Right atrium auricular region (tissue), 2 donors: ENCODE results near the gene ASB4. TPM values are rescaled to one million over a fixed set of nuclear protein-coding genes. Genes with fewer than 3 reads are reported as not detected.

Experiments
- DNase-seq: peaks from one replicate; pipeline ENCODE4 v3.0.0-alpha.2; 2019; ENCODE audit warnings: low spot score
- H3K27ac ChIP-seq, 2 donors: fragments of 200-600 bp; sonication (generic); 1 replicate in 1 of 2; 2 replicates in 1 of 2; pipeline ENCODE4 v1.5.1; 2016 to 2019
- H3K27me3 ChIP-seq, 2 donors: fragments of 200-600 bp; sonication (generic); one replicate each; pipeline versions ENCODE4 v1.5.1 to v1.6.0; 2017 to 2019
- H3K36me3 ChIP-seq: fragments of 200-600 bp; sonication (generic); one replicate; pipeline ENCODE4 v1.5.1; 2016
- H3K4me1 ChIP-seq, 2 donors: fragments of 200-600 bp; sonication (generic); one replicate each; pipeline versions ENCODE4 v1.5.1 to v1.6.0; 2017 to 2019
- H3K4me3 ChIP-seq, 2 donors: fragments of 200-600 bp; sonication (generic); 1 replicate in 1 of 2; 2 replicates in 1 of 2; pipeline ENCODE4 v1.5.1; 2017 to 2019; ENCODE audit warnings: mild to moderate bottlenecking in 1 of 2, moderate library complexity in 1 of 2
- H3K9me3 ChIP-seq, 2 donors: fragments of 200-600 bp; sonication (generic); one replicate each; pipeline ENCODE4 v1.5.1; 2019
- total RNA-seq, 2 donors: library from RNA; depleted of rRNA; stranded (reverse); fragments of >200 nt; gene quantifications; one replicate each; pipeline ENCODE4 v1.1.0, GENCODE V29; 2016
- TF ChIP-seq, protein P1 (sequence below), 2 donors: fragments of 200-600 bp; sonication (generic); IDR thresholded peaks; one replicate each; pipeline ENCODE4 v1.5.1; 2019; ENCODE audit warnings: antibody characterized with exemption in 2 of 2

ASB4 gene
- total RNA-seq, 2 donors from 2014 or later, result 1.5 to 4.6 TPM

DNA sequence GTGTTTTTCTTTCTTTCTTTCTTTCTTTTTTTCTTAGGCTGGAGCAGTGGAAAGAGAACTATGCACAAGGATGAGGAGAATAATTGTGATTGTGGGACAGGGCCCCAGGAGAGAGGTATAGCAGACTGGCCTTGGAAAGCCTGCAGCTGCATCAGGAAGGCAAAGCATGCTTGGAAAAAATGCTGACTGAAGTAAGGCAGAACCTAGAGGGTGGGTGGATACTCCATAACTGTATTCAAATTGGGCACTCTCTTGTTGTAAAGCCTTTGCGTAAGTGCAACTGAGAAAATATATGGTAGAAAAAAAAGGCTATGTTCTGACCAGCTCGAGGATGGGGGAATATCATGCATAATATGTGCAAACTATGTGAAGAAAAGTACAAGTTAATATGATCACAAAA, 71.0 kb downstream of the ASB4 start:
- no peaks in the 10 kb centered on the region for H3K4me1 ChIP-seq
- no peak for DNase-seq
- TF ChIP-seq, protein P1, sequence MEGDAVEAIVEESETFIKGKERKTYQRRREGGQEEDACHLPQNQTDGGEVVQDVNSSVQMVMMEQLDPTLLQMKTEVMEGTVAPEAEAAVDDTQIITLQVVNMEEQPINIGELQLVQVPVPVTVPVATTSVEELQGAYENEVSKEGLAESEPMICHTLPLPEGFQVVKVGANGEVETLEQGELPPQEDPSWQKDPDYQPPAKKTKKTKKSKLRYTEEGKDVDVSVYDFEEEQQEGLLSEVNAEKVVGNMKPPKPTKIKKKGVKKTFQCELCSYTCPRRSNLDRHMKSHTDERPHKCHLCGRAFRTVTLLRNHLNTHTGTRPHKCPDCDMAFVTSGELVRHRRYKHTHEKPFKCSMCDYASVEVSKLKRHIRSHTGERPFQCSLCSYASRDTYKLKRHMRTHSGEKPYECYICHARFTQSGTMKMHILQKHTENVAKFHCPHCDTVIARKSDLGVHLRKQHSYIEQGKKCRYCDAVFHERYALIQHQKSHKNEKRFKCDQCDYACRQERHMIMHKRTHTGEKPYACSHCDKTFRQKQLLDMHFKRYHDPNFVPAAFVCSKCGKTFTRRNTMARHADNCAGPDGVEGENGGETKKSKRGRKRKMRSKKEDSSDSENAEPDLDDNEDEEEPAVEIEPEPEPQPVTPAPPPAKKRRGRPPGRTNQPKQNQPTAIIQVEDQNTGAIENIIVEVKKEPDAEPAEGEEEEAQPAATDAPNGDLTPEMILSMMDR (IDR thresholded peaks at IDR 0.05), result no peak

GRCh38 chr7:95558864-95559263, 73.1 kb downstream of the ASB4 start:
- Histone ChIP-seq H3K27ac (no peak overlapping the region), H3K4me1 (no peaks in the 10 kb centered on the region), H3K4me3 (no peak overlapping the region), H3K27me3 (no peaks in the 10 kb centered on the region), H3K9me3 (no peaks in the 10 kb centered on the region), H3K36me3 (no peaks in the 10 kb centered on the region)
- DNase-seq, result no peak
- TF ChIP-seq, protein P1 (IDR thresholded peaks at IDR 0.05), result no peak

More for the DNA sequence above, 71.0 kb downstream of the ASB4 start:
- Histone ChIP-seq H3K27me3 (no peaks in the 10 kb centered on the region), H3K9me3 (no peaks in the 10 kb centered on the region), H3K36me3 (no peaks in the 10 kb centered on the region), H3K4me3 (no peak overlapping the region), H3K27ac (no peak overlapping the region)

DNA sequence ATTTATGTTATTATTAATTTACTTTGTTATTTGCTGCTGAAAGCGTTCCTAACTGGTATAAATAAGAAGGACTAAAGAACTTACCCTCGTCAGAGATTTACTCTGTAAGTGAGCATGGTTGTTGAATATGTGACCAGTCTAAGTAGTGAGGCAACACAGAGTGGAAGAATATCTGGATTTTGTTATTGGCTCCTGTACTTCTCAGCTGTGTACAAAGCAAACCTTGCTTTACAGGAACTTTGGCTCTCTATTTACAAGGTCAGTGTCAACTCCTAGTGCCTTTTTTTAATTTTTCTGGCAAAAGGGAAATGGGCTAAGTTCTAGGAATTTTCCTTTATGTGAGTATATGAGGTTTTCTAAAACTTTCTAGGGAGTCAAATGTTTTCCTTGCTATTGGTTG, 74.9 kb downstream of the ASB4 start:
- TF ChIP-seq, protein P1 (IDR thresholded peaks at IDR 0.05), result no peak
- H3K27me3 ChIP-seq, result no peaks in the 10 kb centered on the region
- no peaks in the 10 kb centered on the region for H3K4me1 ChIP-seq
- no peaks in the 10 kb centered on the region for H3K36me3 ChIP-seq
- DNase-seq, result no peak
- H3K4me3 ChIP-seq, result no peak overlapping the region
- H3K9me3 ChIP-seq, result no peaks in the 10 kb centered on the region
- no peak overlapping the region for H3K27ac ChIP-seq

DNA sequence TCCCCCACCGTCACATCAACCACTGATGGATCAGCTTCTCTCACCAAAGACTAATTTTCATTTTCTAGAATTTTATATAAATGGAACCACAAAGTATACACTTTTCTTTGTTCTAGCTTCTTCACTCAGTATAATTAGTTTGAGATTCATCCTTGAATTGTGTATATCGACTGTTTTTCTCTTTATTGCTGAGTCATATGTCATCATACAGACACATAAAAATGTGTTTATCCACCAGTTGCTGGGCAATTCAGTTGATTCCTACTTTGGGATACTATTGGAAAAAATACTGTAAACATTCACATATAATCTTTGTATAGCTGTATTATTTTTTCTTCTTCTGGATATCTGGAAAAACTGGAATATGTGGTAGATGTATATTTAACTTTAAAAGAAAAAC, 84.0 kb downstream of the ASB4 start:
- H3K4me3 ChIP-seq, result no peak overlapping the region
- H3K9me3 ChIP-seq, result no peaks in the 10 kb centered on the region
- TF ChIP-seq, protein P1 (IDR thresholded peaks at IDR 0.05), result no peak
- H3K36me3 ChIP-seq, result no peaks in the 10 kb centered on the region
- DNase-seq, result no peak
- H3K27me3 ChIP-seq, result no peaks in the 10 kb centered on the region
- no peaks in the 10 kb centered on the region for H3K4me1 ChIP-seq
- H3K27ac ChIP-seq, result no peak overlapping the region

DNA sequence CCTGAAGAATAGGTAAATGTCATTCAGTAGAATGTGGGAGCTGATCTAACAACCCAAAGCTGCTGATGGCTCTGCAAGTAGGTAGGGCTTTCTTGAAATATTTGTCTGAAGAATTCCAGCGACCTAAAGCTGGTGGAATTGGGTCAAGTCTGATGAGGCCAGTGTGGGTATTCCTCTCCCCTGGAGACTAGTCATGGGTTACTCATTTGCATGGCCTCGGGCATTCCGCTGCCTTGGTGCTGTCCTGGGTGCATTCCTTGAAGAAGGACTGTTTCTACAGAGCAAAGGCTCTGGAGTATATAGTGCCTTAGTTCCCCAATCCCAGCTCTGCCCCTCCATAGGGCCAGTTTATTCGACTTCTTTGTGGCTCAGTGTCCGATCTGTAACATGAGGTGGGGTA, 91.4 kb downstream of the ASB4 start:
- TF ChIP-seq, protein P1 (IDR thresholded peaks at IDR 0.05), result no peak
- Histone ChIP-seq H3K4me1 (no peaks in the 10 kb centered on the region), H3K36me3 (no peaks in the 10 kb centered on the region), H3K9me3 (no peaks in the 10 kb centered on the region), H3K27me3 (no peaks in the 10 kb centered on the region), H3K27ac (no peak overlapping the region), H3K4me3 (no peak overlapping the region)
- DNase-seq, result no peak

DNA sequence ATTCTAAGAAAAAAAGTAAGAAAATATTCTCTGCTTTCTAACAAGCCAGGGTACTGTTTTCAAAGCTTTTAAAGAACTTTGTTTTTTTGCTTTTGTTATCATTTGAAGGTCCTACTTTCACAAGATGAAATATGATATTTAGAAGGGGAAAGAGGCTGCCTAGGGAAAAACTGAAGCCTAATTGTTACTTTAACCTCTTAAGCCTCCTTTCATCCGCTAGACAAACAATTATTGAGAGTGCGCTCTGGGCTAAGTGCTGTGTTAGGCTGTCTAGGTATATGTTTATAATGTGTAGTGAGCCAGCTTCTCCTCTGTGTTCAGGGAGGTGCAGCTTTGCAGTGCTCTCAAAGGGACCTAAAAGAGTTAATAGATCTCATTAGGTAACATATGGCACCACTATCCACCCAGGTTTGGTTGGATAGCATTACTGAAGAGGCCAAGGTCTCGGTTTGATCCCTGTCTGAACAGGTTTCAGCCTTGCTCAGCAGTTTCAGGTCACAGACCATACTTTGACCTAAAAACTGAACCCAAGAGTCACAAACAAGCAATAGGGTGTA, 92.6 kb downstream of the ASB4 start:
- H3K27ac ChIP-seq, result no peak overlapping the region
- TF ChIP-seq, protein P1 (IDR thresholded peaks at IDR 0.05), result no peak
- H3K36me3 ChIP-seq, result peaks cover 6% of the 10 kb centered on the region
- no peak overlapping the region for H3K4me3 ChIP-seq
- no peaks in the 10 kb centered on the region for H3K9me3 ChIP-seq
- no peaks in the 10 kb centered on the region for H3K27me3 ChIP-seq
- no peaks in the 10 kb centered on the region for H3K4me1 ChIP-seq
- no peak for DNase-seq
